Activated T-helper 1 cell treated with anti-CD3 and anti-CD28 coated beads, Interleukin-12 subunit alpha, Interleukin-12 subunit beta, Interleukin-2, Interleukin-4 antibody, amounts not matched to agents 30 ng/mL and 10 ng/mL and 1 ng/mL, durations not matched to agents 14 hours and 24 hours and 36 hours (primary cell): Measurements from ENCODE around the gene ITK. TPM values are rescaled to one million over a fixed set of nuclear protein-coding genes. Genes with fewer than 3 reads are reported as not detected.
A peak's percentile ranks its signal among the peaks of the same experiment; 100 is the strongest.

Experiments
- DNase-seq: peaks from one replicate; pipeline ENCODE4 v3.0.0; 2021; ENCODE audit warnings: low spot score
- H3K27ac Mint-ChIP-seq: one replicate; pipeline ENCODE4 v1.8.0; 2021; ENCODE audit warnings: mild to moderate bottlenecking, mixed read lengths
- H3K27me3 Mint-ChIP-seq: one replicate; pipeline ENCODE4 v1.8.0; 2022; ENCODE audit warnings: mild to moderate bottlenecking, moderate library complexity, mixed read lengths; ENCODE audit not compliant: insufficient read depth
- H3K36me3 Mint-ChIP-seq: one replicate; pipeline ENCODE4 v1.8.0; 2021; ENCODE audit warnings: low read depth, mixed read lengths
- H3K4me1 Mint-ChIP-seq: one replicate; pipeline ENCODE4 v1.8.0; 2021; ENCODE audit warnings: low read depth, mixed read lengths
- H3K4me3 Mint-ChIP-seq: one replicate; pipeline ENCODE4 v1.8.0; 2021; ENCODE audit warnings: mild to moderate bottlenecking, moderate library complexity, mixed read lengths
- H3K9me3 Mint-ChIP-seq: one replicate; pipeline ENCODE4 v1.8.0; 2021; ENCODE audit warnings: mixed read lengths
- intact Hi-C: fragments of 100-400 bp; cut with micrococcal nuclease; formaldehyde crosslinking; loops from one replicate; pipeline ENCODE4 v1.15.1; 2024
- total RNA-seq: library from RNA; stranded (reverse); gene quantifications from 2 replicates; pipeline ENCODE4 v1.2.3, GENCODE V29; 2022

ITK gene
- total RNA-seq, result 251 and 259 TPM in 2 replicates

DNA sequence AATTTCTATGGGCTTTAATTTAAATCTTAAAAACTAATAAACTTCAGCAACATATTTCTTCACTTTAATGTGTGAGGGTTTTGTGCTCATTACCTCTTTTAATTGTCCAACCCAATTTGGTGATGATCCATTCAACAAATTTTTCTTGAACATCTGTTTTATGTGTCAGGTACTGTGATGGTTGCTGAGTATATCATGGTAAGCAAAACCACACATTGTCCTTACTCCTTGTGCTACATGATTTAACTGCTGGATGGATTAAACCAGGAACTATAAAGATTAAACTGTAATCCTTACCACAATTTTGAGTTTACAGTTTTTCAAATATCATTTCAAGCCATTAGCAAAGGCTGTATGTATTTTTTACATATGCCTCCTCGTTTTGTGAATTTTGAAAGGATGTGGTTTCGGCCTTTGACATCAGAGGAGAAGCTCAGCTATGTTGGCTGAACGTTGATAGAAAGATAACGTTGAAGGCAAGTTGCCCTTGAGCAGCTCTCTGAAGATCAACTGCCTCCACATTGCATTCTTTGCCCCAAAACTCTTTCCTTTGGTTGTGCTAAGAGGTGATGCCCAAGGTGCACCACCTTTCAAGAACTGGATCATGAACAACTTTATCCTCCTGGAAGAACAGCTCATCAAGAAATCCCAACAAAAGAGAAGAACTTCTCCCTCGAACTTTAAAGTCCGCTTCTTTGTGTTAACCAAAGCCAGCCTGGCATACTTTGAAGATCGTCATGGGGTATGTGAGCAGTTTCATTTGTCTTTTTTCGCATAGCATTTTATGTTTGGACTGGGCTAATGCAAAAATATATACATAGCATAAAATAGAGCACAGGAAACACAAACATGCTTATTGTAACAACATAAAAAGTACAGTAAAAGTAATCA is at the start of gene ITK:
Gene ITK (plus strand): TSS at position 467 of the 891 bp plus-strand sequence. CDS start 138 bp downstream, at position 605.
- Mint-ChIP-seq H3K27me3 (no peaks in the 10 kb centered on the region), H3K36me3 (peaks cover 44% of the 10 kb centered on the region), H3K4me3 (peak within 1 kb of the TSS; percentile 100), H3K27ac (peak within 1 kb of the TSS; percentile 100), H3K9me3 (peaks cover 10% of the 10 kb centered on the region), H3K4me1 (peaks cover 57% of the 10 kb centered on the region)
- peak; percentile 52 for DNase-seq
- intact Hi-C loops, result loop anchor here (1.0 to 2.0 kb wide), 5 partner anchors 8 to 73 kb away; partner anchors contain the start of gene GARIN3

DNA sequence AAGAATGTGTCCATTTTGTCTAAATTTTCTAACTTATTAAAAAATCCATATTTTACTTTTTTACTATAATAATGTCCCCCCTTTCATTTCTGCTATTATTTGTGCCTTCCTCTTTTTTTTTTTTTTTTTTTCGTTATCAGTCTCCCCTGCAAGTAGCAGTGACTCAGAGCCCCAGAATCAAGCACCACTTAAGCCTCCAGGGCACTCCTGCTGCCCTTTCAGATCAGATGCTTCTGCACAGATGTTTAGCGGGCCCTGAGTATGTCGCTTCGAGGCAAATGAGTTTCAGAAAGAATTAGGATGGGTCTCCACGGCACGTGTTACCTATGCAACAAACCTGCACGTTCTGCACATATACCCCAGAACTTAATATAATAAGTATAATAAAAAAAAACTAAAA is 49.7 kb upstream of the ITK start:
- DNase-seq, result no peak
- H3K4me3 Mint-ChIP-seq, result no peak overlapping the region
- no peak overlapping the region for H3K27ac Mint-ChIP-seq
- peaks cover 41% of the 10 kb centered on the region for H3K4me1 Mint-ChIP-seq
- intact Hi-C loops, result loop anchor here (10.0 kb wide), 2 partner anchors 416 to 1286 kb away; no protein-coding TSS in a partner anchor
- peaks cover 12% of the 10 kb centered on the region for H3K36me3 Mint-ChIP-seq
- H3K27me3 Mint-ChIP-seq, result no peaks in the 10 kb centered on the region
- H3K9me3 Mint-ChIP-seq, result peaks cover 7% of the 10 kb centered on the region

DNA sequence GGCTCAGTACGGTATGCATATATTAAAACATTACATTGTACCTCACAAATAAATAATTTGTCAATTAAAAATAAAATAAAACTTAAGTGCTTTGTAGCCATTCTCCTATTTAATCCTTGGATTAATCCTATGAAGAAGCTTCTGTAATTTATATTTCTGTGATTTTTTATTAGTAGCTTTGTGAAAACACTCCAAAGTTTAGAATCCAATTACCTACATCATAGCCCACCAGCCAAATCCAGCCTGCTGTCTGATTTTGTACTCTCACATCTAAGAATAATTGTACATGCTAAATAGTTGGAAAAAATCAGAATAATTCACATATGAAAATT is 48.4 kb upstream of the ITK start:
- DNase-seq, result no peak
- Mint-ChIP-seq H3K4me3 (no peak overlapping the region), H3K36me3 (peaks cover 16% of the 10 kb centered on the region), H3K9me3 (peaks cover under 1% of the 10 kb centered on the region), H3K4me1 (peaks cover 46% of the 10 kb centered on the region), H3K27me3 (no peaks in the 10 kb centered on the region), H3K27ac (no peak overlapping the region)
- intact Hi-C loops, result loop anchor here (1.0 to 10.0 kb wide), 9 partner anchors 32 to 1515 kb away; no protein-coding TSS in a partner anchor

DNA sequence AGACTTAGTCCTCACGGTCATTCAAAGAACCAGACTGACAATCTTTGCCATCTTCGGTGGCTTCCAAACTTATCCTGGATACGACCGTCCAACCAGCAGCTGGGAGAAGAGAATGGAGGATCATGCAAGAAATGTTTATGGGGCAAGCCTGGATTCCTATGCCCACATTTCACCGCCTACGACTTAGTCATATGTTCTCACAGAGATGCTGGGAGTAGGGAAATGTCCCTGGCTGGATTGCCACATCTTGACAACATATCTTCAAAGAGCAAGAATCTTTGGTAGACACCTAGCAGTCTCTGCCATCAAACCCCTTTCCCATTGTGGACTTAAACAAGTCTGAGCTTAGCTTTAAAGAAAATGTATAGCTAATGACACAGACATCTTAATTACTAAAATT is 42.9 kb upstream of the ITK start:
- intact Hi-C loops, result loop anchor here (10.0 kb wide), 2 partner anchors 423 to 1293 kb away; no protein-coding TSS in a partner anchor
- Mint-ChIP-seq H3K36me3 (peaks cover 49% of the 10 kb centered on the region), H3K4me3 (no peak overlapping the region), H3K27ac (no peak overlapping the region), H3K27me3 (no peaks in the 10 kb centered on the region), H3K9me3 (no peaks in the 10 kb centered on the region), H3K4me1 (peaks cover 48% of the 10 kb centered on the region)
- no peak for DNase-seq

DNA sequence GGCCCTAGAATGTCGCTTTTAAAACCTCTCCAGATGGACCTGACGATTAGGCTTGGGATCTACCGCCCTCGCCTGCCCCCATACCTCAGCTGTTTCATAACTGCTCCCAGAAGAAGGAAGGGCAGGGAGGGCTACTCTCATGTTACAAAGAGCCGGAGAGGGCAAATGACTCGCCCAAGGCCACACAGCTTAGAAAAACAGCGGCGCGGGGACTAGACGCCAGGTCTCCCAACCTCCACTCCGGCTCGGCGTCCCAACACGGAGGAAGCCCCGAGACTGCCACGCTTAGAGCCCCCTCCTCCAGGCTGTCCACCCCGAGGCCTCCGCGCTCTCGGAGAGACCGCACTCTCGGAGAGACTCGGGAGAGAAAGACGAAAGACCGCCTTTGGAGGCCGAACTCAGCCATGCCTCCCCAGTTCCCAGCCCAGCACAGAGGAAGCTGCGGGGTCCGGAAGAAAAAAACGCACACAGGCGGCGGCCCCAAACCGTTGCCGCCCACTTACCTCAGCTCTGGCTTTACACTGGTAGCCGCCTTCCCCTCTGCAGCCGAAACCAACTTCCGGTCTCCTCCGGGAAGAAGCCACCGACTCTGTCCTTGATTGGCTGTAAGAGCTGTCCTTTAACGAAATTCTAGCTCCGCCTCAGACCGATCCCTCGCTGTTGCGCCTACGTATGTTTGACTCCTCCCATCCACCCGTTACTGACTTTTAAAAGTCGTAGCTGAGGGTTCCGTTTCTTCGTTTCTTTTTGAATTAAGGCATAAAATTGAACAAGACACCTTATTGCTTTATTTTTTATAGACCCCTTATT is 38.1 kb upstream of the ITK start, which contains the start of gene MED7:
Gene MED7 (minus strand): TSS at position 549 of the 810 bp plus-strand sequence. CDS start 3,434 bp downstream, outside the sequence.
- intact Hi-C loops, result loop anchor here (1.0 to 2.0 kb wide), 7 partner anchors 33 to 588 kb away; partner anchors contain the start of genes HAVCR2 and THG1L
- peak; percentile 95 for DNase-seq
- Mint-ChIP-seq H3K36me3 (peaks cover 30% of the 10 kb centered on the region), H3K4me1 (peaks cover 42% of the 10 kb centered on the region), H3K27ac (peak within 1 kb of the TSS; percentile 99), H3K9me3 (no peaks in the 10 kb centered on the region), H3K27me3 (no peaks in the 10 kb centered on the region), H3K4me3 (peak within 1 kb of the TSS; percentile 95)

DNA sequence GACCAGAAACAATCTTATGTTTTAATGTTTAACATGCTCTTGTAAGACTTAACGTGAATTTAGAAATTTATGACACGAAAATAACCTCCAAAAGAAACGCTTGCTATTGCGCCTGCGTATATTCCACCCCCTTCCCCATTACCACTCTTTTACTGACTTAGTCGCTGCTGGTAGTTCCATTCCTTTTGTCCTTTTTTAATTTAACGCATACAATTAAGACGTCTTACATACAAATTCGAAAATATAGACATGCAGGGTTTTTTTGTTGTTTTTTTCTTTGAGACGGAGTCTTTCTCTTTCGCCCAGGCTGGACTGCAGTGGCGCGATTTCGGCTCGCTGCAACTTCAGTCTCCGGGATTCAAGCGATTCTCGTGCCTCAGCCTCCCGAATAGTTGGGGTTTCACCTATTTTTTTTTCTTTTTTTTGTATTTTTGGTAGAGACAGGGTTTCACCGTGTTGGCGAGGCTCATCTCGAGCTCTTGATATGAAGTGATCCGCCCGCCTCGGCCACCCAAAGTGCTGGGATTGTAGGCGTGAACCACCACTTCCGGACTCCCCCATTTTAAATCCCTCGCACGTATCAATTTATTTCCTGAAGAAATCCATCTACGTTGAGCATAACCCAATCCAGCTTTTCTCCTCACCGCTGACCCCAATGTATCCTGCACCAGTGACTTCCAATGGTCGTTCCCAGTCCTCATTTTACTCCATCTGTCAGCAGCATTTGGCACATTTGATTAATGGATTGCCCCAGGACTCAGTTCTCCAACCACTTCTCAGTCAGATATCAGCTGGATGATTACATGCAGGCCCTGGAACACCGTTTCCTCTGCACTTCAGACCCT is 37.3 kb upstream of the ITK start:
- H3K4me1 Mint-ChIP-seq, result peaks cover 46% of the 10 kb centered on the region
- peaks cover 23% of the 10 kb centered on the region for H3K36me3 Mint-ChIP-seq
- peak overlapping the region; percentile 99 for H3K27ac Mint-ChIP-seq
- peak overlapping the region; percentile 95 for H3K4me3 Mint-ChIP-seq
- DNase-seq, result peak; percentile 40
- intact Hi-C loops, result loop anchor here (2.0 kb wide), 3 partner anchors 129 to 587 kb away; partner anchors contain the start of gene THG1L
- H3K27me3 Mint-ChIP-seq, result no peaks in the 10 kb centered on the region
- H3K9me3 Mint-ChIP-seq, result no peaks in the 10 kb centered on the region

DNA sequence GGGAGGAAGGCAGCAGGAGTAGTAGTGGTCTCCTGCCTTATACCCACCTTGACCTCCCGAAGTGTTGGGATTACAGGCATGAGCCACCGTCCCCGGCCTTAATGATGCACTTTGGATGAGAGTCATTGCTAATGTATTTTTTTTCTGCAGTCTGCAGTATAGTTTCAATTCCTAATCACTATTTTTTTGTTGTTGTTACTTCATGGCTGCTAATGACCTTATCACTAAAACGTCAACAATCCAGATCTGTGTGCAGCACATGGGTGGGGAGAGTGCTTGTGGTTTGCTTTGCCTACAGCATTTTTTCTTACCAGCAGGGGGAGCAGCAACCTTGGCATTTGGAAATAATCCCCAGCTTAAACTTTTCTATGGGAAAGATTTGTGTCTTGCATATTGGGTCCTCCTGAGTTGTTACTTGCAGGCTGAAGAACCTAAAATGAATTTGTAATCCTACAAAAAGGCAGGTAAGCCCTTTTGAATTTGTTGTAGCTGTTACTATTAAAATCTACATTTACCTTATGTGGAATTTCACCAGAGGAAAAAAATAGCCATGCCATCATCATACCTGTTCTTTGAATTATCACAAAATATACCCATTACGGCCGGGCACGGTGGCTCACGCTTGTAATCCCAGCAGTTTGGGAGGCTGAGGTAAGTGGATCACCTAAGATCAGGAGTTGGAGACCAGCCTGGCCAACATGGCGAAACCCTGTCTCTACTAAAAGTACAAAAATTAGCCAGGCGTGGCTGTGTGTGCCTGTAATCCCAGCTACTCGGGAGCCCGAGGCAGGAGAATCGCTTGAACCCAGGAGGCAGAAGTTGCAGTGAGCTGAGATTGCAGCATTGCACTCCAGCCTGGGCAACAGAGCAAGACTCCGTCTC is 31.7 kb upstream of the ITK start:
- no peaks in the 10 kb centered on the region for H3K9me3 Mint-ChIP-seq
- H3K36me3 Mint-ChIP-seq, result no peaks in the 10 kb centered on the region
- H3K27me3 Mint-ChIP-seq, result no peaks in the 10 kb centered on the region
- intact Hi-C loops, result loop anchor here (1.0 kb wide), 5 partner anchors 31 to 163 kb away; partner anchors contain the start of gene ITK
- H3K27ac Mint-ChIP-seq, result peak overlapping the region; percentile 67
- H3K4me3 Mint-ChIP-seq, result no peak overlapping the region
- H3K4me1 Mint-ChIP-seq, result peaks cover 43% of the 10 kb centered on the region
- peak; percentile 74 for DNase-seq

DNA sequence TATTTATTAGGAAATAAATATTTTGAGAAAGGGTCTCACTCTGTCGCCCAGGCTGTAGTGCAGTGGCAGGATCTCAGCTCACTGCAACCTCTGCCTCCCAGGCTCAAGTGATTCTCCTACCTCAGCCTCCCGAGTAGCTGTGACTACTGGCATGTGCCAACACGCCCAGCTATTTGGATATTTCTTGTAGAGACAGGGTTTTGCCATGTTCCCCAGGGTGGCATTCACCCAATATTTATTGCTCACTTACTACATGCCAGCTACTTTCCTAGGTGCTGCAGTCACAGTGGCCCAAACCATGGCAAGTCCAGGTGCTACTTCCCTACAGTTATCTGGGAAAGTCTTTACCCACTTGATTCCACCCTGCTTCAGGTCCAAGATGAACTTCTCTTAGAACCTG is 29.6 kb upstream of the ITK start:
- no peak for DNase-seq
- Mint-ChIP-seq H3K4me1 (peaks cover 58% of the 10 kb centered on the region), H3K27me3 (no peaks in the 10 kb centered on the region), H3K9me3 (no peaks in the 10 kb centered on the region), H3K36me3 (no peaks in the 10 kb centered on the region), H3K4me3 (no peak overlapping the region), H3K27ac (peak overlapping the region; percentile 68)
- intact Hi-C loops, result no loop called here

DNA sequence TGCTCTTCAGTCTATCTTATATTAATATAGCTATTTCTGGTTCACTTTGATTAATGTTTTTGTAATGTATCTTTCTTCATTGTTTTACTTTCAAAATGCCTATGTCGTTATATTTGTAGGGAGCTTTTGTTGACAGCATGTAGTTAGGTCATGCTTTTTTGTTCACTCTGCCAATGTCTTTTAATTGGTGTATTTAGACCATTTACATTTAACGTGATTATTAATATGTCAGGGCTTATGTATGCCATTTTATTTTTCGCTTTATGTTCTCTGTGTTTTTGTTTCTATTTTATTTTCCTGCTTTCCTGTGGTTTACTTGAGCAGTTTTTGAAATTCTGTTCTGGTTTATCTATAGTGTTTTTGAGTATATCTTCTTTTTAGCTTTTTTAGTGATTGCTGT is 25.3 kb upstream of the ITK start:
- Mint-ChIP-seq H3K4me3 (peak overlapping the region; percentile 79), H3K27ac (peak overlapping the region; percentile 90), H3K9me3 (no peaks in the 10 kb centered on the region), H3K27me3 (no peaks in the 10 kb centered on the region), H3K4me1 (peaks cover 72% of the 10 kb centered on the region), H3K36me3 (peaks cover 2% of the 10 kb centered on the region)
- intact Hi-C loops, result loop anchor here (1.0 kb wide), 1 partner anchor 67 kb away; no protein-coding TSS in a partner anchor
- no peak for DNase-seq

DNA sequence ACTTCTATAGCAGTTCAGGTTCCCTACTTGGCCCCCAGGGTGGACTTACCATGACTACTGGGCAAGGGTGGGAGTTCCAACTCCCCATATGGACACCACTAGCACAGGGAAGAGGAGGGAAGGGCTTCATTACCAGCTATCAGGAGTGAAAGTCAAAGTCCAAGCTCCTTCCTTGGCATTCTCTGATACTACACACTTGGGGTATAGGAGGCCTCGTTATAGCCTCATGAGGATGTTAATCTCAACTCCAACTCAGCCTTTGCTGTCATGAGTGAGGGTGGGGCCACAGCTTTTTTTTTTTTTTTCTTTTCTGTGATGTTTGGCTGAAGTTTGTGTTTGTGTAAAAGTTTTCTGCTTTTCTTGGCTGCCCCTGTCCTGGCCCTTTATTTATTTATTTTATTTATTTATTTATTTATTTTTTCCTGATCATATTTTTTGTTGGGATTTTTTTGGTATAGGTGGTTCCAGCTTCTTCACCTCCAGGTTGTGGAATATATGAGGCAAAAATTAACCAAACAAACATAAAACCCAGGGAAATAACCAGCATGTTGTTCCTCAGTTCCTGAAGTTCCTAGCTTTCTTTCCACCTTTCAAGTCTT is 23.2 kb upstream of the ITK start:
- no peak overlapping the region for H3K4me3 Mint-ChIP-seq
- no peak overlapping the region for H3K27ac Mint-ChIP-seq

DNA sequence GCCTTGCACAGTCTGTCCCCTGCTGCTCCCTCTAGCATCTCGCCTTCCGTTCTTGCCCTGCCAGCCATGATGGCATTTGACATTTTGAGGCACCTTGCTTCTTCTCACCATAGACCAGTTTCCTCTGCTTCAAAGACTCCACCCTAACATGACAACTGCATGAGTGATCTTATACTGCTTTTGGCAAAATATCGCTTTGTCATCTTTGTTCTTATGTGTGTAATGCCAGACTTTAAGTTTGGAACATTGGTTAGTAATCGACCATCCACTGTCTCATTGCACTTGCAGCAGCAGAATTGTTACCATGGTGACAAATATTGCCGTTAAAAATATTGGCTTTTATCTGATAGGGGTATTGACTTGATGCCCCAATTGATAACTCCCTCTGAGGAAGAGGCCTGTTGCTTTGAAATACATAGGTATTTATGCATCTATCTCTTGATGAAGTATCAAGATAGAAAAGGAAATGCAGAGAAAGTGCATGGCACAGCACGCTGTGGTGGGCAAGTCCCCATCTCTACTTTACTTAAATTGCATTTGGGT is 21.4 kb upstream of the ITK start:
- H3K9me3 Mint-ChIP-seq, result no peaks in the 10 kb centered on the region
- H3K4me3 Mint-ChIP-seq, result peak overlapping the region; percentile 49
- H3K4me1 Mint-ChIP-seq, result peaks cover 64% of the 10 kb centered on the region
- H3K27ac Mint-ChIP-seq, result peak overlapping the region; percentile 86
- no peak for DNase-seq
- intact Hi-C loops, result loop anchor here (1.0 kb wide), 2 partner anchors 8 to 13 kb away; no protein-coding TSS in a partner anchor
- peaks cover 2% of the 10 kb centered on the region for H3K36me3 Mint-ChIP-seq
- no peaks in the 10 kb centered on the region for H3K27me3 Mint-ChIP-seq

More for the DNA sequence above, 23.2 kb upstream of the ITK start:
- Mint-ChIP-seq H3K9me3 (no peaks in the 10 kb centered on the region), H3K4me1 (peaks cover 76% of the 10 kb centered on the region), H3K27me3 (no peaks in the 10 kb centered on the region), H3K36me3 (peaks cover 2% of the 10 kb centered on the region)
- DNase-seq, result no peak
- intact Hi-C loops, result no loop called here
